Activated CD8-positive, alpha-beta memory T cell treated with anti-CD3 and anti-CD28 coated beads, Interleukin-2, amount 10 ng/mL, durations not matched to agents 7 days and 5 days (primary cell): ENCODE measurements around the gene ZNF652. TPM values are rescaled to one million over a fixed set of nuclear protein-coding genes. Genes with fewer than 3 reads are reported as not detected.

ENCODE experiments used
- ATAC-seq: fragments of 150-1000 bp; cut with Tn5 transposase; one replicate; pipeline ENCODE4 v1.10.0; 2021; ENCODE audit warnings: moderate library complexity
- CTCF ChIA-PET: fragments of 350-600 bp; sonication (Branson Sonifier 250); formaldehyde crosslinking; loops from one replicate; lab custom pipeline; 2021; ENCODE audit warnings: antibody characterized with exemption; lab: Charles Lee
- DNase-seq: peaks from one replicate; pipeline ENCODE4 v3.0.0-alpha.2; 2020
- H3K27ac Mint-ChIP-seq: one replicate; pipeline ENCODE4 v1.8.0; 2021; ENCODE audit warnings: mild to moderate bottlenecking, mixed read lengths
- H3K27me3 Mint-ChIP-seq: one replicate; pipeline ENCODE4 v1.8.0; 2021; ENCODE audit warnings: mixed read lengths
- H3K36me3 Mint-ChIP-seq: one replicate; pipeline ENCODE4 v1.8.0; 2021; ENCODE audit warnings: mild to moderate bottlenecking, mixed read lengths
- H3K4me1 Mint-ChIP-seq: one replicate; pipeline ENCODE4 v1.8.0; 2021; ENCODE audit warnings: mixed read lengths
- H3K4me3 Mint-ChIP-seq: one replicate; pipeline ENCODE4 v1.8.0; 2021; ENCODE audit warnings: mild to moderate bottlenecking, moderate library complexity, mixed read lengths
- H3K9me3 Mint-ChIP-seq: one replicate; pipeline ENCODE4 v1.8.0; 2022; ENCODE audit warnings: low read depth, mixed read lengths
- total RNA-seq, 2 experiments: library from RNA; stranded (reverse); gene quantifications; one replicate each; pipeline ENCODE4 v1.2.3, GENCODE V29; 2021

The ZNF652 gene
- total RNA-seq, 2 experiments from 2014 or later = 32.2 to 34.4 TPM

GRCh38 chr17:49316889-49317675 is 45.0 kb downstream of the ZNF652 start:
- no peaks in the 10 kb centered on the region for H3K27me3 Mint-ChIP-seq

GRCh38 chr17:49316258-49316570 is 45.8 kb downstream of the ZNF652 start:
- no peak for ATAC-seq
- H3K9me3 Mint-ChIP-seq = no peaks in the 10 kb centered on the region
- no peaks in the 10 kb centered on the region for H3K27me3 Mint-ChIP-seq
- peaks cover 8% of the 10 kb centered on the region for H3K36me3 Mint-ChIP-seq
- CTCF ChIA-PET = interaction anchor here (0.7 to 7.8 kb wide), 18 partner anchors 8 to 240 kb away, joined by 3 to 150 read pairs (median 7); partner anchors contain the start of gene ZNF652
- H3K4me3 Mint-ChIP-seq = peak overlapping the region; percentile 65
- peaks cover 40% of the 10 kb centered on the region for H3K4me1 Mint-ChIP-seq
- DNase-seq = no peak
- peak overlapping the region; percentile 68 for H3K27ac Mint-ChIP-seq

More at GRCh38 chr17:49316889-49317675, 45.0 kb downstream of the ZNF652 start:
- peaks cover 40% of the 10 kb centered on the region for H3K4me1 Mint-ChIP-seq
- CTCF ChIA-PET = interaction anchor here (1.0 to 7.8 kb wide), 16 partner anchors 8 to 239 kb away, joined by 3 to 150 read pairs (median 8); partner anchors contain the start of gene ZNF652
- H3K9me3 Mint-ChIP-seq = no peaks in the 10 kb centered on the region
- H3K27ac Mint-ChIP-seq = peak overlapping the region; percentile 24
- ATAC-seq = no peak
- no peak overlapping the region for H3K4me3 Mint-ChIP-seq
- H3K36me3 Mint-ChIP-seq = peaks cover 8% of the 10 kb centered on the region
- no peak for DNase-seq

- peaks cover 38% of the 10 kb centered on the region for H3K4me1 Mint-ChIP-seq
- DNase-seq (peak; percentile 90), ATAC-seq (peak; percentile 100)
- H3K27me3 Mint-ChIP-seq = no peaks in the 10 kb centered on the region
- peaks cover 9% of the 10 kb centered on the region for H3K36me3 Mint-ChIP-seq
- peak overlapping the region; percentile 68 for H3K27ac Mint-ChIP-seq
- no peaks in the 10 kb centered on the region for H3K9me3 Mint-ChIP-seq
- peak overlapping the region; percentile 65 for H3K4me3 Mint-ChIP-seq
- CTCF ChIA-PET = interaction anchor here (0.7 to 7.8 kb wide), 25 partner anchors 9 to 241 kb away, joined by 3 to 150 read pairs (median 6); partner anchors contain the start of gene ZNF652
Observed at GRCh38 chr17:49315551-49316257, 46.3 kb downstream of the ZNF652 start.

- Mint-ChIP-seq H3K4me1 (peaks cover 23% of the 10 kb centered on the region), H3K27ac (no peak overlapping the region), H3K36me3 (peaks cover 9% of the 10 kb centered on the region), H3K27me3 (no peaks in the 10 kb centered on the region), H3K9me3 (no peaks in the 10 kb centered on the region), H3K4me3 (no peak overlapping the region)
- ATAC-seq (no peak), DNase-seq (no peak)
- CTCF ChIA-PET = interaction anchor here (1.0 kb wide), 1 partner anchor 56 kb away, joined by 4 read pairs; no protein-coding TSS in a partner anchor
Observed at GRCh38 chr17:49312722-49313121, 49.3 kb downstream of the ZNF652 start.

- Mint-ChIP-seq H3K27ac (no peak overlapping the region), H3K9me3 (no peaks in the 10 kb centered on the region)
- CTCF ChIA-PET = interaction anchor here (1.0 kb wide), 1 partner anchor 9 kb away, joined by 6 read pairs; no protein-coding TSS in a partner anchor
Observed at GRCh38 chr17:49299996-49300395, 62.1 kb downstream of the ZNF652 start.

GRCh38 chr17:49298371-49298976 is 63.6 kb downstream of the ZNF652 start:
- H3K36me3 Mint-ChIP-seq = peaks cover 18% of the 10 kb centered on the region
- no peak overlapping the region for H3K27ac Mint-ChIP-seq
- H3K9me3 Mint-ChIP-seq = no peaks in the 10 kb centered on the region
- peaks cover 11% of the 10 kb centered on the region for H3K4me1 Mint-ChIP-seq
- H3K27me3 Mint-ChIP-seq = no peaks in the 10 kb centered on the region
- no peak overlapping the region for H3K4me3 Mint-ChIP-seq
- no peak for ATAC-seq
- no peak for DNase-seq
- CTCF ChIA-PET = no interaction called here

More at GRCh38 chr17:49299996-49300395, 62.1 kb downstream of the ZNF652 start:
- DNase-seq (no peak), ATAC-seq (no peak)
- Mint-ChIP-seq H3K27me3 (no peaks in the 10 kb centered on the region), H3K4me1 (peaks cover 2% of the 10 kb centered on the region), H3K36me3 (peaks cover 20% of the 10 kb centered on the region), H3K4me3 (no peak overlapping the region)

GRCh38 chr17:49297141-49297540 is 64.9 kb downstream of the ZNF652 start:
- Mint-ChIP-seq H3K9me3 (no peaks in the 10 kb centered on the region), H3K4me1 (peaks cover 15% of the 10 kb centered on the region), H3K36me3 (peaks cover 19% of the 10 kb centered on the region), H3K4me3 (no peak overlapping the region), H3K27me3 (no peaks in the 10 kb centered on the region), H3K27ac (no peak overlapping the region)
- DNase-seq (no peak), ATAC-seq (no peak)
- CTCF ChIA-PET = interaction anchor here (0.7 to 1.6 kb wide), 7 partner anchors 13 to 259 kb away, joined by 3 to 4 read pairs (median 3); no protein-coding TSS in a partner anchor

GRCh38 chr17:49294122-49294521 is 67.9 kb downstream of the ZNF652 start:
- ATAC-seq = no peak
- Mint-ChIP-seq H3K4me1 (peaks cover 15% of the 10 kb centered on the region), H3K4me3 (no peak overlapping the region), H3K27me3 (no peaks in the 10 kb centered on the region), H3K36me3 (peaks cover 15% of the 10 kb centered on the region), H3K27ac (no peak overlapping the region), H3K9me3 (no peaks in the 10 kb centered on the region)
- no peak for DNase-seq
- CTCF ChIA-PET = interaction anchor here (0.7 to 1.2 kb wide), 2 partner anchors 75 to 97 kb away, joined by 3 read pairs; no protein-coding TSS in a partner anchor

GRCh38 chr17:49292901-49293300 is 69.1 kb downstream of the ZNF652 start:
- Mint-ChIP-seq H3K9me3 (no peaks in the 10 kb centered on the region), H3K27me3 (no peaks in the 10 kb centered on the region), H3K36me3 (peaks cover 6% of the 10 kb centered on the region), H3K4me1 (peaks cover 15% of the 10 kb centered on the region), H3K27ac (no peak overlapping the region), H3K4me3 (no peak overlapping the region)
- DNase-seq (peak; percentile 14), ATAC-seq (no peak)
- CTCF ChIA-PET = interaction anchor here (0.6 to 1.2 kb wide), 2 partner anchors 64 to 76 kb away, joined by 3 read pairs; no protein-coding TSS in a partner anchor

- Mint-ChIP-seq H3K27ac (no peak overlapping the region), H3K4me3 (no peak overlapping the region), H3K4me1 (peaks cover 15% of the 10 kb centered on the region), H3K27me3 (no peaks in the 10 kb centered on the region), H3K36me3 (peaks cover 5% of the 10 kb centered on the region), H3K9me3 (no peaks in the 10 kb centered on the region)
- CTCF ChIA-PET = interaction anchor here (1.3 to 2.8 kb wide), 3 partner anchors 14 to 112 kb away, joined by 3 to 11 read pairs (median 5); no protein-coding TSS in a partner anchor
- ATAC-seq (no peak), DNase-seq (no peak)
Observed at GRCh38 chr17:49291929-49292328, 70.1 kb downstream of the ZNF652 start.

- Mint-ChIP-seq H3K27me3 (no peaks in the 10 kb centered on the region), H3K4me3 (no peak overlapping the region), H3K4me1 (peaks cover 15% of the 10 kb centered on the region), H3K27ac (no peak overlapping the region), H3K9me3 (no peaks in the 10 kb centered on the region), H3K36me3 (peaks cover 5% of the 10 kb centered on the region)
- ATAC-seq (no peak), DNase-seq (peak; percentile 38)
- CTCF ChIA-PET = interaction anchor here (0.8 to 2.8 kb wide), 13 partner anchors 9 to 265 kb away, joined by 3 to 11 read pairs (median 3); no protein-coding TSS in a partner anchor
Observed at GRCh38 chr17:49290690-49291359, 71.2 kb downstream of the ZNF652 start.

- no peak overlapping the region for H3K27ac Mint-ChIP-seq
- DNase-seq (peak; percentile 5), ATAC-seq (no peak)
- peaks cover 2% of the 10 kb centered on the region for H3K36me3 Mint-ChIP-seq
- H3K4me1 Mint-ChIP-seq = peaks cover 4% of the 10 kb centered on the region
- H3K4me3 Mint-ChIP-seq = no peak overlapping the region
- CTCF ChIA-PET = no interaction called here
- peaks cover 4% of the 10 kb centered on the region for H3K27me3 Mint-ChIP-seq
- no peaks in the 10 kb centered on the region for H3K9me3 Mint-ChIP-seq
Observed at GRCh38 chr17:49288388-49288787, 73.7 kb downstream of the ZNF652 start.
